Measurements from ENCODE around the gene TTC38.

TTC38 gene

DNA sequence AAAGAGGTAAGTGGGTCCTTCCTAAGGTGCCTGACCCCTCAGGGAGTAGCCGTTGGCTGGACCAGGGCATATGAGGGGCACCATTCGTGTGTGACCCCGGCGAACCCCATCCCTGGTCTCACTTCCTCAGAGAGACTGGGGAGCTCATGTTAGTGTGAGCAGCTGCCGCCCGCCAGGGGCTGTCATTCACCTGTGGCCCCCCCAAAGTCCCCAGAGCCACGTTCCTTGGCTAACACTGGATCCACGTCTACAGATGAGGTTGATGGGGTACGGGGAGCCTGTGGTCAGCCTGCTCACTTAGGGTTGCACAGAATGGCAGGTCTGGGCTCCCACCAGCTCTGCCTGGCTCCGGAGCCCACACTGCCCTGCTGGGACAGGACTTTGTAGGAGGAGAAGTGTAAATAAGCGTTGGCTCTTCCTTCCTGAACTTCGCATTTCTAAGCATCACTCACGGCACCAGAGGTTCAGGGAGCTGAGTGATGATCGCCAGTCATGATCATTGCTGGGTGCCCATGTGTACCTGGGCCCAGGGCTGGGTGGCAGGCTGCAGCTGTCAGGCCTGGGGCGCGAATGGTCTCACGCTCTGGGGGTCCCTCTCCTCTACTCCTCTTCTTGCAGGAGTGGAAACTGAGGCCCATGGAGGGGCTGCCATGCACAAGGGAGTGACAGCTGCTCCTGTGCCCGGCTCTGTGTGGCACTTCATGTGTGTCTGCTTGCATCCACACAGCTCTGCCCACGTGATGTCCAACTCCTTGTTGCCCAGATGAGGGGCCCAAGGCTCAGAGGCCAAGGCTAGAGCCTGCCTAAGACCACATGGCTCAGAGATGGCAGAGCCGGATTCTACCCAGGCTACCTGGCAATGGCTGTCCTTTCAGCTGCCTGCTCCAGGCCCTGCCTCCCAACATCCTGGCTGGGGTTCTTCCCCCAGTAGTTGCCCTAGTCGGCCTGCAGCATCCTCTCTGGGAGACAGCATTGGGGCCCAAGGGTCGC, 11.1 kb downstream of the TTC38 start:
- DNase-seq (ENCODE audit: low read depth) = no peak

- DNase-seq (ENCODE audit: low read depth) = no peak
Observed at GRCh38 chr22:46280063-46280817, 12.4 kb downstream of the TTC38 start.

GRCh38 chr22:46280999-46281623, 13.3 kb downstream of the TTC38 start:
- DNase-seq (ENCODE audit: low read depth) = no peak

GRCh38 chr22:46281866-46282678, 14.3 kb downstream of the TTC38 start:
- DNase-seq (ENCODE audit: low read depth) = no peak

DNA sequence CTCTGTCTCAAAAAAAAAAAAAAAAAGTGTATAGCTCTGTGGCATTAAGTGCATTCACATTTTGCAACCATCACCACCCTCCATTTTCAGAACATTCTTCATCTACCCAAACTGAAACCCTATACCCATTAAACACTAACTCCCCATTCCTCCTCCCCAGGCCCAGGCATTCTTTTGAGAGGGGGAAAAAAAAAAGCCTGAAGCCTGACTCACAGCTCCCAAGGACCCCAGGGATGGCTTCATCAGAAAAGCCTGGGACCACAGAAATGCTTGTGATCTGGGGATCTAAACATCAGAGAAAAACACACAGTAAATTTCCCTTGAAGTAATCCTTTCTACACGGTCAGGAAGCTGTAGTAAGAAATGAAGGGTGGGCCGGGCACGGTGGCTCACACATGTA, 18.2 kb downstream of the TTC38 start:
- no peak for DNase-seq (ENCODE audit: low read depth)

- DNase-seq (ENCODE audit: low read depth) = no peak
Observed at GRCh38 chr22:46286941-46287872, 19.4 kb downstream of the TTC38 start.

GRCh38 chr22:46287873-46288751, 20.3 kb downstream of the TTC38 start:
- DNase-seq (ENCODE audit: low read depth) = no peak

- DNase-seq (ENCODE audit: low read depth) = no peak
Observed at GRCh38 chr22:46288846-46289243, 21.0 kb downstream of the TTC38 start.

DNA sequence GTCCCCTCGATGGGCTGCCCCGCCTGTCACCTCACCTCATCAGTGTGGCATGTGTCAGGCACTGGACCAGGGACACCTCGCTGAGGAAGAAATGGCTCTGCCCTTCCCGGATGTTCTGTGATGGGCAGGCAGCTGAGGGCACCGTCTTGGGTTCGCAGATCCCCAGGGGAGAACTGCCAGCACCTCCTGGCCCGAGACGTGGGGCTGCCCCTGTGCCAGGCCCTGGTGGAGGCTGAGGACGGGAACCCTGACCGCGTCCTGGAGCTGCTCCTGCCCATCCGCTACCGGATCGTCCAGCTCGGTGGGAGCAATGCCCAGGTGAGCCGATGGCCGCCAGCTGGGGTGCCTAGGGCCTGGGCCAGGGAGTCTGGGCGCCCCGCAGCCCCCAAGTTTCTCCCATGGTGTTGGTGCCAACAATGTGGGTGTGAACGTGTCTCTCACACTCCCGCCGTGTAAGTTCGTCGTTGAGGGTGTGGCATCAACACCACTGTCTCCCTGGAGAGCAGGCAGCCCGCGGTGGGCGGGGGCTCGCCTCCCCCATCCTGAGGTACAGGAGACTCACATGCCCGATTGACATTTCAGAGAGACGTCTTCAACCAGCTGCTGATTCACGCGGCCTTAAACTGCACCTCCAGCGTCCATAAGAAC, 21.6 kb downstream of the TTC38 start:
- DNase-seq (ENCODE audit: low read depth) = no peak

- no peak for DNase-seq (ENCODE audit: low read depth)
Observed at GRCh38 chr22:46290121-46290842, 22.5 kb downstream of the TTC38 start.

DNA sequence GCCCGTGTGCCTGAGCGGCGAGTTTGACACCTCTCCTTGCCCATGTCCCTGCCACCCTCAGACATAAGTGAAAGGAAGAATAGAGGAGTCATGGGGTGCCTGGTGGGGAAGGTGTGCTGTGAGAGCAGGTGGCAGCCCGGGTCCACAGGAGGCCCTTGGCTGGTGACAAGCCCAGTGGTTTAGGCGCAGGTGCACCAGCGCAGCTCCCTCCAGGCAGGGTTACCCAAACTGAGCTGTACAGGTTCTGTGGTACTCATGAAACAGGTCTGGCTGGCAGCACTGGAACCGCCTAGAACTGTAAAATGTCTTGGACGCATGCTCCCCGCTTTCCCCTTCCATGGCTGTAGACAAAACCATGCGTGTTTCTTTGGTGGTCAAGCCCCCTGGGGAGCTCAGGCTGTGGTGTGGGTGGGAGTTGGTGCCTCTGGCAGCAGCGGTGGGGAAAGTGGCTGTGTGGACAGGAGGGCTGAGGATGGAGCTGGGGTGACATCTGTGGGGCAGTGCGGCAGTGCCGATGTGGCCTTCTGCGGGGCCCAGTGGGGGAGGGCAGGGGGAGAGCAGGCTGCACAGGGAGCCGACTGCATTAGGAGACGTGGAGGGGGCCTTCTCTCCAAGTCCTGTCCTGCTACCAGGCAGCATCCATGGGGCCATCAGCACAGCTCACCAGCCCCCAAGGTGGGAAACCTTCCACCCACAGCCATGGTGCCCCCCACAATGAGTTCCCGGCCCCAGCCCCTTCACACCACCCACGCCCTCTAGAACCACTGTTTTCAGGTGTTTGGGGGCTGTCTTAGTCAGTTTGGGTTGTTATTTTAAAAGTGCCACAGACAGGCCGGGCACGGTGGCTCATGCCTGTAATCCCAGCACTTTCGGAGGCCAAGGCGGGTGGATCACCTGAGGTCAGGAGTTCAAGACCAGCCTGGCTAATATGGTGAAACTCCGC, 23.3 kb downstream of the TTC38 start:
- no peak for DNase-seq (ENCODE audit: low read depth)

DNA sequence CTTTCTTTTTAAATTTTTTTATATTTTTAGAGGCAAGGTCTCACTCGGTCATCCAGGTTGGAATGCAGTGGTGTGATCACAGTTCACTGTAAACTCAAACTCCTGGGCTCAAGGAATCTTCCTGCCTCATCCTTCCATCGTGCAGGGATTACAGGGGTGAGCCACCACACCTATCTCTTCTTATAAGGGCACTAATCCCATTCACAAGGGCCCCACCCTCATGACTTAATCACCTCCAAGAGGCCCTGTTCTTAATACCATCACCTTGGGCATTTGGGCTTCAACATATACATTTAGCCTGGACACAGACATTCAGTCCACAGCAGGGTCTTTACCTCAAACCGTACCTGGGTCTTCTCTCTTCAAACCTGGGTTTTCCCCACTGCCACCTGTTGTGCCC, 24.4 kb downstream of the TTC38 start:
- DNase-seq (ENCODE audit: low read depth) = no peak

- no peak for DNase-seq (ENCODE audit: low read depth)
Observed at GRCh38 chr22:46292732-46293131, 24.9 kb downstream of the TTC38 start.

- no peak for DNase-seq (ENCODE audit: low read depth)
Observed at GRCh38 chr22:46293577-46294260, 25.9 kb downstream of the TTC38 start.

DNA sequence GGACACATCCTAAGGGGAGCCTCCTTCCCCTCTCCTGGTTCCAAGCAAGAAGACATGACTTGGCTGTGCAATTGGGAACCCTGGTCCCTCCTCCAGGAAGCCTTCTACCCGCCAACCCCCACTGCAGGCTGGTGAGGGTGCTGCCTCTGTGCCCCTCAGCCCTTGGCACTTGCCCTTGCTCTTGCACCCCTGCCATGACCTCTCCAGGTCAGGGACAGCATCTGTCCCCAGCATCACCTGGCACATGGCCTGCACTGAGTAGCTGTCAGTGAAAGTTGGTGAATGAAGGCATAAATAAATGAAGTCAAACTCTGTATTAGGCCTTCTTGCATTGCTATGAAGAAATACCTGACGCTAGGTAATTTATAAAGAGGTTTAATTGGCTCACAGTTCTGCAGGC, 27.0 kb downstream of the TTC38 start:
- DNase-seq (ENCODE audit: low read depth) = no peak

DNA sequence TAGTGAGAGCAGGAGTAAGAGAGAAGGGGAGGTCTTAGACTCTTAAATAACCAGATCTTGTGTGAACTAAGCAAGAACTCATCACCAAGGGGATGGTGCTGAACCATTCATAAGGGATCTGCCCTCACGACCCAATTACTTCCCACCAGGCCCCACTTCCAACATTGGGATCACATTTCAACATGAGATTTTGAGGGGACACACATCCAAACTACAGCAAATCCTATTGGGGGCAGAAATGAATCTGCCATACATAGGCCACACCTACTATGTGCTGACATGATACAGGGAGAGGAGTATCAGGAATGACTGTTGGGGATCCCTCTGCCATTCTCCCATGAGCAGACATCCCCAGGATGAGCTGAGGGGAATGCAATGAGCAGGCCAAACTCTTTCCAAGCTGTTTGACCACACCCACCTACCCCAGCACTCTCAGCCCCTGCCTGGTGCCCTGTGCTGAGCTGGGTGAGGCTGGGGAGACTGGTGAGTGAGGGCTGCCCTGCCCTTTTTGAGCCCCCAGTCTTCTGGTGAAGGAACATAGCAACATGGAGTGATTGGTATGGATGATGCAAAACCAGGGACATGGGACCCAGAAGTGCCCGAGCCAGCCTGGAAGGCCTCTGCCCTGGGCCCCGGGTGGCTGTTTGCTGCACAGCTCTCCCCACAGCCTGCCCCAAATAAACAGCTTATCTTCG, 27.6 kb downstream of the TTC38 start:
- DNase-seq (ENCODE audit: low read depth) = no peak
